ENCODE results near the gene HERC5.
"Not testable (repeated sequence)": the region's sequence is repeated elsewhere in the genome, so short reads cannot be mapped to it uniquely, and the experiment has no call there.

HERC5 gene

DNA sequence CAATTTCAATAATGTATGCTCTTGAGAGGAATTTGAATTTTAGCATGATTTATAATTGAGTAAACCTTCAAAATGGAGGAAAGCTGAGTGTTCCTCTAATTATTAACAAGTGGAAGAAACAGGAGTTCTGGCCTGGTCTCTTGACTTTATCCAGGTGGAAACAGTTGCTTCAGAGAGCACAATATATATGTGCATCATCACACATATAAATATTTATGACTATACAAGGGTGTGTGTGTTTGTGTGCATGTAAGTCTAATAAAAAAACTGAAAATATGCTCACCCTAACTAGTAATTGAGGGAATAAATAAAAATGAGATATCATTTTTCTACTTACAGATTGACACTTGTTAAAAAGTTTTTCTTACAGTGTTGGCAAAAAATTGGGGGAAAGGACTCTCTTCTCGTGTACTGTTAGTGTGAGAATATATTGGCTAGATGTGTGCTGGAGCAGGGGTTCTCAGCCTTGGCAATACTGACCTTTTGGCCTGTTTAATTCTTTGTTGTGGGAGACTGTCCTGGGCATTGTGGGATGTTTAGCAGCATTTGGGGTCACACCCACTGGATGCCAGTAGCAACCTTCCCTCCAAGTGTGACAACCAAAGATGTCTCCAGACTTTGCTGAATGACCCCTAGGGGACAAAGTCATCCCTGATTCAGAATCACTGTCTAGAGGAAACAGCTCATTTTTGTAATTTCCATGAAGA lies 20.8 kb upstream of the HERC5 start:
- Histone ChIP-seq H2BK15ac (ENCODE audit: low read depth, poor library complexity, severe bottlenecking) (no peak overlapping the region), H2BK12ac (ENCODE audit: low read length in 2 of 2) (no peak overlapping the region), H3K4me3 (ENCODE audit: insufficient read depth in 1 of 2, low read depth in 1 of 2, low read length in 2 of 2) (no peak overlapping the region), H3K9ac (ENCODE audit: low read length) (no peak overlapping the region), H3K14ac (ENCODE audit: low read length in 2 of 2) (no peak overlapping the region), H3K9me3 (ENCODE audit: control insufficient read depth, low read length) (peaks cover 5% of the 10 kb centered on the region), H3K4me1 (ENCODE audit: control insufficient read depth, insufficient read depth, low read depth, low read length) (no peaks in the 10 kb centered on the region), H2AFZ (ENCODE audit: low read depth, low read length) (no peak overlapping the region), H3K18ac (ENCODE audit: low read depth in 1 of 2, low read length in 2 of 2) (no peak overlapping the region), H4K8ac (ENCODE audit: low read length) (no peak overlapping the region), H3K79me1 (replicated peaks; ENCODE audit: low read length, poor library complexity, severe bottlenecking) (no peaks in the 10 kb centered on the region), H3K4ac (ENCODE audit: low read depth in 1 of 2, low read length in 2 of 2) (no peak overlapping the region), H3K27me3 (ENCODE audit: control insufficient read depth in 1 of 2, insufficient read depth in 1 of 2, low read length in 2 of 2) (no peaks in the 10 kb centered on the region), H3K4me2 (ENCODE audit: low read length, poor library complexity, severe bottlenecking) (no peak overlapping the region), H2AK5ac (ENCODE audit: low read length, severe bottlenecking) (no peak overlapping the region), H3K36me3 (ENCODE audit: control insufficient read depth in 1 of 2, insufficient read depth in 2 of 2, low read depth in 1 of 2, low read length in 2 of 2) (peaks cover 0 to 38% of the 10 kb centered on the region in 2 experiments), H3K23ac (ENCODE audit: low read length in 2 of 2) (no peak overlapping the region), H3K27ac (ENCODE audit: low read length, poor library complexity, severe bottlenecking) (no peak overlapping the region), H2BK120ac (ENCODE audit: low read depth, low read length) (no peak overlapping the region), H2BK5ac (ENCODE audit: low read depth, low read length, poor library complexity, severe bottlenecking) (no peak overlapping the region), H4K91ac (ENCODE audit: low read length) (no peak overlapping the region)
- DNase-seq = no peak
- 79% methylated on average over 1 of the region's 1 CpG for WGBS

DNA sequence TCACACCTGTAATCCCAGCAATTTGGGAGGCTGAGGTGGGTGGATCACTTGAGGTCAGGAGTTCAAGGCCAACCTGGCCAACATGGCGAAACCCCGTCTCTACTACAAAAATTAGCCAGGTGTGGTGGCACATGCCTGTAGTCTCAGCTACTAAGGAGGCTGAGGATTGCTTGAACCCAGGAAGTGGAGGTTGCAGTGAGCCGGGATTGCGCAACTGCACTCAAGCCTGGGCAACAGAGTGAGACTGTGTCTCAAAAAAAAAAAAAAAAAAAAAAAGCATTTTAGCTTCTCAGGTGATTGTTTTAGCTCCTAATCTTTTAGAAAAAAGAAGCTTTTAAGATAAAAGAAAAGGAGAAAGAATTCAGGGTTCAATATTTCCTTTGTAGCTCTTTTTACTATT lies 19.0 kb upstream of the HERC5 start:
- not testable (repeated sequence) for H3K9ac ChIP-seq (ENCODE audit: low read length); H3K4ac ChIP-seq (ENCODE audit: low read depth in 1 of 2, low read length in 2 of 2); H2BK120ac ChIP-seq (ENCODE audit: low read depth, low read length); H3K4me3 ChIP-seq (ENCODE audit: insufficient read depth in 1 of 2, low read depth in 1 of 2, low read length in 2 of 2); H2BK5ac ChIP-seq (ENCODE audit: low read depth, low read length, poor library complexity, severe bottlenecking); H2AFZ ChIP-seq (ENCODE audit: low read depth, low read length); H3K9me3 ChIP-seq (ENCODE audit: control insufficient read depth, low read length); H3K18ac ChIP-seq (ENCODE audit: low read depth in 1 of 2, low read length in 2 of 2); H3K79me1 ChIP-seq (replicated peaks; ENCODE audit: low read length, poor library complexity, severe bottlenecking); H3K23ac ChIP-seq (ENCODE audit: low read length in 2 of 2); H4K8ac ChIP-seq (ENCODE audit: low read length); H3K4me2 ChIP-seq (ENCODE audit: low read length, poor library complexity, severe bottlenecking); H2BK12ac ChIP-seq (ENCODE audit: low read length in 2 of 2); H3K14ac ChIP-seq (ENCODE audit: low read length in 2 of 2); H3K4me1 ChIP-seq (ENCODE audit: control insufficient read depth, insufficient read depth, low read depth, low read length); H3K27ac ChIP-seq (ENCODE audit: low read length, poor library complexity, severe bottlenecking); H4K91ac ChIP-seq (ENCODE audit: low read length); H3K27me3 ChIP-seq (ENCODE audit: control insufficient read depth in 1 of 2, insufficient read depth in 1 of 2, low read length in 2 of 2); H2BK15ac ChIP-seq (ENCODE audit: low read depth, poor library complexity, severe bottlenecking); DNase-seq; H2AK5ac ChIP-seq (ENCODE audit: low read length, severe bottlenecking)
- H3K36me3 ChIP-seq (ENCODE audit: control insufficient read depth in 1 of 2, insufficient read depth in 2 of 2, low read depth in 1 of 2, low read length in 2 of 2) = peaks cover 0 to 45% of the 10 kb centered on the region in 2 experiments
- 98% methylated on average over 2 of the region's 4 CpGs for WGBS

DNA sequence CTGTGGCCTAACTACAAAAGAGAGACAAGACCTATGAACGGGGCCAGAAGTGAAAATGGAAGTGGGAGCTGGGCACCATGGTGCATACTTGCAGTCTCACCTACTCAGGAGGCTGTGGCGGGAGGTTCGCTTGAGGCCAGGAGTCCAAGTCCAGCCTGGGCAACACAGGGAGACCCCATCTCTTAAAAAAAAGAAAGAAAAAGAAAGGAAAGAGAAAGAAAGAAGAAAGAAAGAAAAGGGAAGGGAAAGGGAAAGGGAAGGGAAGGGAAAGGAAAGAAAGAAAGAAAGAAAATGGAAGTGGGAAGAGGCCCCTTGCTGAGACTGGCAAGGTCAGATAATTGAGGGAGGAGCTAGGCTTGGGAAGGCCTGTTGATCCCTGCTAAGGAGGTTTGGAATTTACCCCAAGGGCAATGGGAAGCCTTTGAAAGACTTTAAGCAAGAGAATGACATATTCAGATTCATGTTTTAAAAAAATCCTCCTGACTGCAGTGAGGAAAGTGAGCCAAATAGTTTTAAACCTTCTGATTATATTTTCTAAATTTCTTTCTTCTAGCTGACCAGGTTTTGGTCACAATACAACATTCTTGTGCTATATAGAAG lies 17.7 kb upstream of the HERC5 start:
- Histone ChIP-seq H3K4me3 (ENCODE audit: insufficient read depth in 1 of 2, low read depth in 1 of 2, low read length in 2 of 2) (no peak overlapping the region), H4K8ac (ENCODE audit: low read length) (no peak overlapping the region), H2BK120ac (ENCODE audit: low read depth, low read length) (no peak overlapping the region), H3K4ac (ENCODE audit: low read depth in 1 of 2, low read length in 2 of 2) (no peak overlapping the region), H2AK5ac (ENCODE audit: low read length, severe bottlenecking) (no peak overlapping the region), H3K36me3 (ENCODE audit: control insufficient read depth in 1 of 2, insufficient read depth in 2 of 2, low read depth in 1 of 2, low read length in 2 of 2) (peaks cover 3 to 39% of the 10 kb centered on the region in 2 experiments), H3K4me2 (ENCODE audit: low read length, poor library complexity, severe bottlenecking) (no peak overlapping the region), H2BK12ac (ENCODE audit: low read length in 2 of 2) (no peak overlapping the region), H3K27ac (ENCODE audit: low read length, poor library complexity, severe bottlenecking) (no peak overlapping the region), H3K27me3 (ENCODE audit: control insufficient read depth in 1 of 2, insufficient read depth in 1 of 2, low read length in 2 of 2) (no peaks in the 10 kb centered on the region), H3K18ac (ENCODE audit: low read depth in 1 of 2, low read length in 2 of 2) (no peak overlapping the region), H3K79me1 (replicated peaks; ENCODE audit: low read length, poor library complexity, severe bottlenecking) (no peaks in the 10 kb centered on the region), H3K9ac (ENCODE audit: low read length) (no peak overlapping the region), H2AFZ (ENCODE audit: low read depth, low read length) (no peak overlapping the region), H2BK15ac (ENCODE audit: low read depth, poor library complexity, severe bottlenecking) (no peak overlapping the region), H4K91ac (ENCODE audit: low read length) (no peak overlapping the region), H3K23ac (ENCODE audit: low read length in 2 of 2) (no peak overlapping the region), H3K14ac (ENCODE audit: low read length in 2 of 2) (no peak overlapping the region), H3K9me3 (ENCODE audit: control insufficient read depth, low read length) (no peaks in the 10 kb centered on the region), H2BK5ac (ENCODE audit: low read depth, low read length, poor library complexity, severe bottlenecking) (no peak overlapping the region), H3K4me1 (ENCODE audit: control insufficient read depth, insufficient read depth, low read depth, low read length) (no peaks in the 10 kb centered on the region)
- 89% methylated on average over 3 of the region's 3 CpGs for WGBS
- DNase-seq = no peak

DNA sequence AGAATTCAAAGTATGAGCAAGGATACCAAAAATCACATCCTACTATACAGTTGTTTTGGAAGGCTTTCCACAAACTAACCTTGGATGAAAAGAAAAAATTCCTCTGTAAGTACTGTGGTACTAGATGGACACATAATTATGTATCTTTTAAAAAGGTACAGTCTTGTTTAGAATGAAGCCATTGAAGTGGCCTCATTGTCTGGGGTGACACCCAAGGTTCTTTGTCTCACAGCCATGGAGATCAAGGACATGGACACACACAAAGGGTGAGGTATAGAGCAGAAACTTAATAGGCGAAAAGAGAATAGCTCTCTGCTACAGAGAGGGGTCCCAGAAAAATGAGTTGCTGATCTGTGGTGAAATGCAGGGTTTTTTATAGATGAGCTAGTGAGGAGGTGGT lies 16.8 kb upstream of the HERC5 start:
- peaks cover 3 to 33% of the 10 kb centered on the region in 2 experiments for H3K36me3 ChIP-seq (ENCODE audit: control insufficient read depth in 1 of 2, insufficient read depth in 2 of 2, low read depth in 1 of 2, low read length in 2 of 2)
- H3K14ac ChIP-seq (ENCODE audit: low read length in 2 of 2) = no peak overlapping the region
- H3K23ac ChIP-seq (ENCODE audit: low read length in 2 of 2) = no peak overlapping the region
- no peaks in the 10 kb centered on the region for H3K9me3 ChIP-seq (ENCODE audit: control insufficient read depth, low read length)
- H3K4me2 ChIP-seq (ENCODE audit: low read length, poor library complexity, severe bottlenecking) = no peak overlapping the region
- no peak overlapping the region for H3K27ac ChIP-seq (ENCODE audit: low read length, poor library complexity, severe bottlenecking)
- no peak overlapping the region for H4K8ac ChIP-seq (ENCODE audit: low read length)
- no peak overlapping the region for H2BK5ac ChIP-seq (ENCODE audit: low read depth, low read length, poor library complexity, severe bottlenecking)
- H3K4me1 ChIP-seq (ENCODE audit: control insufficient read depth, insufficient read depth, low read depth, low read length) = no peaks in the 10 kb centered on the region
- no peak overlapping the region for H3K4me3 ChIP-seq (ENCODE audit: insufficient read depth in 1 of 2, low read depth in 1 of 2, low read length in 2 of 2)
- no peaks in the 10 kb centered on the region for H3K27me3 ChIP-seq (ENCODE audit: control insufficient read depth in 1 of 2, insufficient read depth in 1 of 2, low read length in 2 of 2)
- no peak for DNase-seq
- no peak overlapping the region for H2BK120ac ChIP-seq (ENCODE audit: low read depth, low read length)
- no peak overlapping the region for H4K91ac ChIP-seq (ENCODE audit: low read length)
- no peak overlapping the region for H2BK15ac ChIP-seq (ENCODE audit: low read depth, poor library complexity, severe bottlenecking)
- WGBS = 100% methylated on average over 1 of the region's 1 CpG
- H3K4ac ChIP-seq (ENCODE audit: low read depth in 1 of 2, low read length in 2 of 2) = no peak overlapping the region
- H2AK5ac ChIP-seq (ENCODE audit: low read length, severe bottlenecking) = no peak overlapping the region
- no peaks in the 10 kb centered on the region for H3K79me1 ChIP-seq (replicated peaks; ENCODE audit: low read length, poor library complexity, severe bottlenecking)
- no peak overlapping the region for H3K9ac ChIP-seq (ENCODE audit: low read length)
- no peak overlapping the region for H2AFZ ChIP-seq (ENCODE audit: low read depth, low read length)
- H2BK12ac ChIP-seq (ENCODE audit: low read length in 2 of 2) = no peak overlapping the region
- H3K18ac ChIP-seq (ENCODE audit: low read depth in 1 of 2, low read length in 2 of 2) = no peak overlapping the region

Measured in mesenchymal stem cell (in vitro differentiated cells and primary cell).